Measurements from ENCODE around the gene FGGY.

GRCh38 chr1:59414406-59415133, 117.7 kb downstream of the FGGY start:
- TF ChIP-seq RXRA (IDR thresholded peaks at IDR 0.05): no peak
- no peak for TF ChIP-seq YY1 (IDR thresholded peaks at IDR 0.05)
- no peak for TF ChIP-seq RAD21 (IDR thresholded peaks at IDR 0.05)
- no peak for TF ChIP-seq NR2F2 (IDR thresholded peaks at IDR 0.05)

All from liver (tissue), 2 donors.